EL (cell line): Measurements from ENCODE around the gene TMEM126A.
"Not testable (repeated sequence)": the region's sequence is repeated elsewhere in the genome, so short reads cannot be mapped to it uniquely, and the experiment has no call there.

Experiments
- DNase-seq: peaks from one replicate; pipeline ENCODE4 v3.0.0-alpha.2; 2016

TMEM126A gene

GRCh38 chr11:85661972-85662664 is 14.4 kb downstream of the TMEM126A start:
- no peak for DNase-seq

GRCh38 chr11:85663080-85663752 is 15.4 kb downstream of the TMEM126A start:
- no peak for DNase-seq

DNA sequence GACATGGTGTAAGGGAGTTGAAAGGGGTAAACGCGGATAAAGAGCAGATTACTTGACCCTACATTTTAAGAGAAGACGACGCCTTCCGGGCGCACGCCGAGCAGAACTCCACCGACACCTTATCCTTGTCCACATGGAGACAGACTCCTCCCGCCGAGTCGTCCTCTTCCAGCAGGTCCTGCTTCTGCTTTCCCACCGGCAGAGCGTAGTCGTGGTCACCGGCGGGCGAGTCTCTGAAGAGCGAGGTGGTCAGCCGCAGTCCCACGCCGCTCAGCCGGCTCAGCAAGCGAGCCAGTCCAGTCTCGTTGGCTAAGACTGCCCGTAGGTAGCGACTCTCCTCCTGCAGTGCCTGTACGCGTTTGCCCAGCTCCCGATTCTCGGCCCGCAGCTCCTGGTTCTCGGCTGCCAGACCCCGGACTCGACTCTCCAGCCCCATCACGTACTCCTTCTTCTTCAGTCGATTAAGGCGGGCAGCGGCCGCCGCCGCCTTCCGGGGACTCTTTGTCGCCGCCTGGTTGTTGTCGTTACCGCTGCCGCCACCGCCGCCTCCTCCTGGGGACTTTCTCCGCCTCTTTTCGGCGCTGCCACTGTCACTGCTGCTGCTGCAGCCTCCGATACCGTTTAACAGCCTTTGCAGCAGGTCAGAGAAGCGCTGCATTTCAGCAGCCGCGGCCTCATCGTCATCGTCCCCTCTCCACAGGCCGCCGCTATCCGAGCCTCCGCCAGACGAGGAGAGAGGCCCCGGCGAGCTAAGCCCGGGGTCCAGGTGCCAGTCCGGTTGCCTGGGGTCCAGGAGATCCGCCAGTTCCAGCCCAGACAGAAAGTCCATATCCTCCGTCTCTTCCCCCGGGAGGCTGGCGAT is 16.2 kb downstream of the TMEM126A start:
- DNase-seq, result peak; percentile 68

GRCh38 chr11:85664615-85665481 is 17.1 kb downstream of the TMEM126A start, which contains the start of gene CREBZF:
Gene CREBZF, minus strand, starts transcription at chr11:85665129. Its CDS starts 254 bp downstream, at chr11:85664875.
- DNase-seq, result peak; percentile 94

DNA sequence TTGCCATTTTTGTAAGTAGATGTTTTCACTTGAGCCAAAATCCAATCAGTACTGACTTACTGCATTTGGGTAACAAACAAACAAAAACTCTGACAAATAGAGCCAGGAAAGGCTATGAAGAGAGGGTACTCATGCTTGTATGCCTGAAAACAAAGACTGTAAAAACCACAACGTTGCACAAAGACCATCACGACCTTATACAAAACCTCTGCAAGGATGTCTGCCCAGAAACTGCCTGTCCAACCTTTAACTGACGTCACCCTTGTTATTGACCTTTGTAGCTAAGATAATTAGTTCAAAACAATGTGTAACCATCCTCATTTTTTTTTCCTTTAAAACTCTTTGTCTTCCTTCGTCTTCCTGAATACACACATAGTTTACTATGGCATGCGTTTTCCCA is 18.0 kb downstream of the TMEM126A start:
- no peak for DNase-seq

DNA sequence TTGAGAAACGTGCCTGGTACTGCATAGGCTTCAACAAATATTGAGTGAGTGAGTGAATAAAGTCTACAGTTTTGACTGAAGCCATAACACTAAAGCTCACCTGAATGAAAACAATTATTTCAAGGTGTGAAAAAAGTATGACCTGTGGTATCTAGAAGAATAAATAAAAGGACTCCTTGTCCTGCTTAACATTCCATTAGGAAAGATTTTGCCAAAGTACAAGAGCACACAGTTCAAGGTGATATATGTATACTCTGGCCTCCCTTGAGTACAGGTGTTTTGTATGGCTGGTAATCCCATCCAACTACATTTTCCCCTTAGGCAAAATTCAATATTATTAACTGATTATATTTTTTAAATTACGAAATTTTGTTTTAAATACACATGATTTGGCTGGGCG is 18.9 kb downstream of the TMEM126A start:
- DNase-seq, result no peak

DNA sequence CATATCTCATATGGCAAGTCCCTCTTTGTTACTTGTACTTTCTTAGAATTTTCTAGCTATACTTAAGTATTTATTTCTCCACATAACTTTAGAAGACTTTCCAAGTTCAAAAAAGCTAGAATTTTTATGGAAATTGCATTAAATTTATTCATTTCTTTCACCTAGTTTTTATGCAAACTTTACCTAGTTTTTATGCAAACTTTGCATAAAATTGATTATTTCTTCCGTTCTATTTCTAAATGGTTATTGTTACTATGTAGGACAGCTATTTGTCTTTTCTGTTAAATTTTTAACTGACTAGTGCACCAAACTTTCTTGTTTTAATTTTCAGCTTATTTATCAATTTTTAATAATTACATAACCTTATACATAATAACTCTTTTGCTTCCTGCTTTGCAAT is 20.4 kb downstream of the TMEM126A start:
- DNase-seq, result no peak

DNA sequence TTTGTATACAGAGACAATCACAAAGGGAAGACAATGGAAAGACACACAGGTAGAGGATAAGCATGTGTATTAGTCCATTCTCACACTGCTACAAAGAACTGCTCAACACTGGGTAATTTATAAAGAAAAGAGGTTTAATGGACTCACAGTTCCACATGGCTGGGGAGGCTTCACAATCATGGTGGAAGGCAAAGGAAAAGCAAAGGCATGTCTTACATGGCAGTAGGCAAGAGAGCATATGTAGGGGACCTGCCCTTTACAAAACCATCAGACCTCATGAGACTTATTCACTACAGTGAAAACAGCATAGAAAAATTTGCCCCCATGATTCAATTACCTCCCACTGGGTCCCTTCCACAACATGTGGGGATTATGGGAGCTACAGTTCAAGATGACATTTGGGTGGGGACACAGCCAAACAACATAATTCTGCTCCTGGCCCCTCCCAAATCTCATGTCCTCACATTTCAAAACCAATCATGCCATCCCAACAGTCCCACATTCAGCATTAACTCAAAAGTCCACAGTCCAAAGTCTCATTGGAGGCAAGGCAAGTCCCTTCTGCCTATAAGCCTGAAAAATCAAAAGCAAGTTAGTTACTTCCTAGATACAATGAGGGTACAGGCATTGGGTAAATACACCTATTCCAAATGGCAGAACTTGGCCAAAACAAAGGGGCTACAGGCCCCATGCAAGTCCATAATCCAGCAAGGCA is 23.3 kb downstream of the TMEM126A start:
- DNase-seq, result not testable (repeated sequence)

DNA sequence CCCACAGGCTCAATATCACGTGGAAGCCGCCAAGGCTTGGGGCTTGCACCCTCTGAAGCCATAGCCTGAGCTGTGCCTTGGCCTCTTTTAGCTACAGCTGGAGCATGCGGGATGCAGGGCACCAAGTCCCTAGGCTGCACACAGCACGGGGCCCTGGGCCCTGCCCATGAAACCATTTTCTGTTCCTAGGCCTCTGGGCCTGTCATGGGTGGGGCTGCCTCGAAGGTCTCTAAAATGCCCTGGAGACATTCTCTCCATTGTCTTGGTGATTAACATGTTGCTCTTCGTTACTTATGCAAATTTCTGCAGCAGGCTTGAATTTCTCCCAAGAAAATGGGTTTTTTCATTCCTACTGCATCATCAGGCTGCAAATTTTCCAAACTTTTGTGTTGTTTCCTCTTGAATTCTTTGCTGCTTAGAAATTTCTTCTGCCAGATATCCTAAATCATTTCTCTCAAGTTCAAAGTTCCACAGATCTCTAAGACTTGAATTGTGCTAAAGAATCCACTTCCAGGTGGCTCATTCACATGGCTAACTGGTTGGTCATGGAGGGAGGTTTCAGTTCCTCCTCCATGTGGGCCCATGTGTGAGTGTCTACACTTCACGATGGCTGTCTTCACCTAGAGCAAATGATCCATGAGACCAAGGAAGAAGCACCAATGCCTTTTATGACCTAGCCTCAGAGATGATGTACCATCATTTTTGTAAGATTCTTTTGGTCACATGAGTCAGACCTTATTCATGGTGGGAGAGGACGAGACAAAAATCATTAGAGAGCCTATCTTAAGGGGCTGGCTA is 24.5 kb downstream of the TMEM126A start:
- DNase-seq, result peak; percentile 13

GRCh38 chr11:85673393-85673792 is 25.6 kb downstream of the TMEM126A start:
- no peak for DNase-seq

GRCh38 chr11:85679576-85679975 is 31.8 kb downstream of the TMEM126A start:
- no peak for DNase-seq

- DNase-seq, result no peak
Measured at GRCh38 chr11:85680897-85681296, 33.1 kb downstream of the TMEM126A start.

- DNase-seq, result peak; percentile 66
Measured at GRCh38 chr11:85682330-85683305, 34.9 kb downstream of the TMEM126A start.

DNA sequence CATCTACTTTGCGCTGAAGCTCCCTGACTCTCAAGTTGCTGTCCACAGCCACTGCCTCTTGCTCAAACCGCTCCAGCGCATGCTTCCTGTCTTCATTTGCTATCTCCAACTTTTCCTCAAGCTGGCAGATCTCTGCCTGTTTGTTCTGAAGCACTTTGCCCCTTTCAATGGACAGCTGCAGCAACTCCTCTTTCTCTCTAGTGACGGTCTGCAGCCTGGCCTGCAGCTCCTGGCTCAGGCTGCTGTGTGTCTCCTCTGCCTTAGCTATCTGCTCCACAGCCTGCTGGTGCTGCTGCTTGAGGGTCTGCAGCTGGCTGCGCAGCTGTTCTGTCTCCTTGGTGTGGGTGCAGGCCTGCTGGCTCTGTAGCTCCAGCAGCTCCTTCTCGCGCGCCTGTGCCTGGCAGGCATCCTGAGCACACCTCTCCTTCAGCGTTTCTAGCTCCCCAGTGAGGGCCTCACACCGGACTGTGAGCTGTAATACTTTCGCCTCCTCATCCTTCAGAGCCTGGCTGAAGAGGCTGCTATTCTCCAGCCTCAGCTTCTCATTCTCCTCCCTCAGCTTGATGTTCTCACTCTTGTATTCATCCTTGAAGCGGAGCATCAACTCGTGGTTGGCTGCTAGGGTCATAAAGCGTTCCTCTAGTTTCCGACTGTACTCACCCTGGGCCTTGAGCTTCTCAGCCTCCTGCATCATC is 37.5 kb downstream of the TMEM126A start:
- DNase-seq, result no peak

DNA sequence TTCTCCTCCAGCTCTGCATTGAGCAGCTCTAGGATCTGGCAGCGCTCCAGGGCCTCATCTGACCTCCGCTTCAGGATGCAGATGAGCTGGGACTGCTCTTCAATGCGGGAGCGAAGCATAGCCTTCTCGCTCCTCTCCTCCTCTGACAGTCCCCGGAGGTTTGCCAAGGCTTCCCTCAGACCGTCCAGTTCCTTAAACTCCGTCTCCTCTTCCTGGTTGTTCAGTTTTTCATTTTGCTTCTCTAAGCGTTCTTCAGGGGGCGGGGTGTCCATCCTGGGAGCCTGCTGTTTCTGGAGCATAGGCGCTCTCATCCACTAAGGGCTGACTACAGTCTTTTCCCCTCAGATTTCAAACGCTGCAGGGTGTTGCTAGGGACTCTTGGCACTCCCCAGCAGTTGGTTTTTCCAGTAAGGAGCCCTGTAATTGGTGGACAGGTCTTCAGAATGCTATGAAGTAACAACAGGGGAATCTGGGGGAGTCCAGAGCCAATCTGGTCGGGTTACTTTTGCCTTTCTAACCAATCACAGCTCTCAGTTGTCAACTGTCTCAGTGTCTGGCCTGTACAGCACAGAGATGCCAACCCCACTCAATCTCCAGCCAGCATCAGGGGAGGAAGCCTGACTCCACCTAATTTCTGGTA is 38.2 kb downstream of the TMEM126A start, which contains the start of gene CCDC89:
TSS of gene CCDC89 (minus strand) at position 376 of the 640 bp plus-strand sequence. CDS start at position 311, 65 bp downstream.
- peak; percentile 77 for DNase-seq

DNA sequence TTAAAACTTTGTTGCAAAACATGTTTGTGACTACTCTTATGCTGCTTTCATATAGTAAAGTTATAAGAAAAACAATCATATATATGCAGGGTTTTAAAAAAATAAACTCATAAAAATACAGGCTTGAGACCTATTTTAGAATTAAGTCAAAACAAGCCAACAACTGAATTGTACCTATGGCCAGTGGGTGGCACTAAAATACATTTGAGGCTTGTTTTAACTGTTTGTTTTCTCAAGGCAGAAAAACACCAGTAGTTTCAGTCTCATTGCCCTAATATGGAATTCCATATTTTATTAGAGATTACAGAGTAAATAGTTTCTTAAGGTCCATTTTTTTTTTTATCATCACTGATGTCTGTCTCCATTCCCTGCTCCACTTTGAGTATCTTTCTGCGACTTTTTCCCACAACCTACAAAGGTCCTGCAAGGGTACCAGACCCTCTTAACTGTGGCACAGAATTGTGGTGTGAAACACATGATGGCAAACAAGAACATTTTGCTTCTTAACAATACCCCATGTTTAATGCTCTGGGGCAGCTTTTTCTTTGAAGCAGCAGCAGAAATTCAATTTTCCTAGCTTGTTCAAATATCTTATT is 46.7 kb downstream of the TMEM126A start:
- DNase-seq, result peak; percentile 56

- DNase-seq, result no peak
Measured at GRCh38 chr11:85695546-85695945, 47.8 kb downstream of the TMEM126A start.

- DNase-seq, result no peak
Measured at GRCh38 chr11:85697747-85698146, 50.0 kb downstream of the TMEM126A start.
